GM23338 (cell line): ENCODE data around the gene PSD. TPM values are rescaled to one million over a fixed set of nuclear protein-coding genes. Genes with fewer than 3 reads are reported as not detected.

ENCODE experiments used
- ATAC-seq: fragments of 200-7000 bp; cut with Tn5 transposase; 3 replicates; pipeline ENCODE4 v1.9.1; 2020
- DNase-seq: peaks from one replicate; pipeline ENCODE4 v3.0.0-alpha.2; 2015; ENCODE audit warnings: low spot score
- H2AFZ ChIP-seq: fragments of 200-600 bp; sonication (generic); 2 replicates; pipeline ENCODE4 v1.8.0; 2016; ENCODE audit warnings: antibody characterized with exemption, mild to moderate bottlenecking, moderate library complexity
- H3F3A ChIP-seq: fragments of 200-600 bp; sonication (generic); replicated peaks from 2 replicates; pipeline ENCODE4 v1.8.0; 2017; ENCODE audit warnings: antibody characterized with exemption, mixed run types, low read depth
- H3K27ac ChIP-seq: fragments of 200-600 bp; sonication (generic); 2 replicates; pipeline ENCODE4 v1.6.1; 2016; ENCODE audit warnings: low read depth
- H3K27me3 ChIP-seq: fragments of 200-600 bp; sonication (generic); 2 replicates; pipeline ENCODE4 v1.8.0; 2016; ENCODE audit warnings: mild to moderate bottlenecking, mixed run types, moderate library complexity; ENCODE audit not compliant: insufficient read depth
- H3K36me3 ChIP-seq: fragments of 200-600 bp; sonication (generic); 2 replicates; pipeline ENCODE4 v1.8.0; 2016; ENCODE audit warnings: mild to moderate bottlenecking; ENCODE audit not compliant: insufficient read depth
- H3K4me1 ChIP-seq: fragments of 200-600 bp; sonication (generic); 2 replicates; pipeline ENCODE4 v1.8.0; 2016; ENCODE audit warnings: mild to moderate bottlenecking, moderate library complexity; ENCODE audit not compliant: insufficient read depth
- H3K4me2 ChIP-seq: fragments of 200-600 bp; sonication (generic); 2 replicates; pipeline ENCODE4 v1.7.1; 2017; ENCODE audit warnings: mixed run types
- H3K4me3 ChIP-seq: fragments of 200-600 bp; sonication (generic); 2 replicates; pipeline ENCODE4 v1.6.1; 2016; ENCODE audit warnings: mixed run types
- H3K79me2 ChIP-seq: fragments of 200-600 bp; sonication (generic); replicated peaks from 2 replicates; pipeline ENCODE4 v1.8.0; 2017; ENCODE audit warnings: mild to moderate bottlenecking; ENCODE audit not compliant: insufficient read depth
- H3K9me2 ChIP-seq: fragments of 200-600 bp; sonication (generic); 2 replicates; pipeline ENCODE4 v1.8.0; 2017; ENCODE audit not compliant: insufficient read depth
- H4K20me1 ChIP-seq: fragments of 200-600 bp; sonication (generic); replicated peaks from 2 replicates; pipeline ENCODE4 v1.8.0; 2017; ENCODE audit warnings: mild to moderate bottlenecking; ENCODE audit not compliant: insufficient read depth
- H3K27ac Mint-ChIP-seq: 2 replicates; pipeline ENCODE4 v1.8.0; 2020; ENCODE audit warnings: inconsistent platforms, mild to moderate bottlenecking, moderate library complexity, mixed read lengths
- H3K27me3 Mint-ChIP-seq: 3 replicates; pipeline ENCODE4 v1.8.0; 2022; ENCODE audit warnings: low read depth, mild to moderate bottlenecking, moderate library complexity, mixed read lengths, inconsistent platforms; ENCODE audit not compliant: insufficient read depth, poor library complexity
- H3K36me3 Mint-ChIP-seq: 3 replicates; pipeline ENCODE4 v1.8.0; 2021; ENCODE audit warnings: low read depth, mild to moderate bottlenecking, inconsistent platforms, moderate library complexity, mixed read lengths
- H3K4me1 Mint-ChIP-seq: 3 replicates; pipeline ENCODE4 v1.8.0; 2020; ENCODE audit warnings: mild to moderate bottlenecking, inconsistent platforms, mixed read lengths
- H3K4me3 Mint-ChIP-seq: 3 replicates; pipeline ENCODE4 v1.8.0; 2021; ENCODE audit warnings: moderate library complexity, mild to moderate bottlenecking, inconsistent platforms, mixed read lengths
- H3K9me3 Mint-ChIP-seq: 3 replicates; pipeline ENCODE4 v1.8.0; 2020; ENCODE audit warnings: moderate library complexity, mild to moderate bottlenecking, inconsistent platforms, mixed read lengths
- CREB1 ChIP-seq: fragments of 250-450 bp; sonication (Bioruptor Pico); IDR thresholded peaks from 2 replicates; pipeline ENCODE4 v1.5.0; 2020; ENCODE audit warnings: low read depth, mild to moderate bottlenecking, moderate library complexity
- CTCF ChIP-seq, 2 experiments: fragments of 200-600 bp in 1 of 2; sonication (generic) in 1 of 2; conservative IDR thresholded peaks; 2 replicates each; pipeline versions ENCODE4 v1.5.1 to v1.6.1; 2016 to 2017; ENCODE audit warnings: antibody characterized with exemption in 2 of 2, low read depth in 2 of 2, mild to moderate bottlenecking in 2 of 2, moderate library complexity in 1 of 2
- EZH2phosphoT487 ChIP-seq: fragments of 200-600 bp; sonication (generic); IDR thresholded peaks from one replicate; pipeline ENCODE4 v1.8.1; 2018; ENCODE audit warnings: antibody characterized with exemption; ENCODE audit not compliant: unreplicated experiment
- NANOG ChIP-seq: IDR thresholded peaks from 2 replicates; pipeline ENCODE4 v1.6.1; 2016; ENCODE audit warnings: antibody characterized with exemption, borderline replicate concordance
- ZNF462 ChIP-seq: fragments of 250-450 bp; sonication (Bioruptor Pico); IDR thresholded peaks from 2 replicates; pipeline ENCODE4 v1.5.0; 2020; ENCODE audit warnings: mild to moderate bottlenecking, moderate library complexity
- polyA plus RNA-seq: library from polyadenylated mRNA; unstranded; fragments of >200 nt; fragmentation: Nextera tagmentation; extraction: Ambion mirVana; gene quantifications from 2 replicates; pipeline ENCODE4 v1.2.1, GENCODE V29; 2016
- total RNA-seq: library from RNA; depleted of rRNA; stranded (reverse); fragments of >200 nt; shearing (Covaris generic); gene quantifications from 2 replicates; pipeline ENCODE4 v1.2.3, GENCODE V29; 2014

Gene PSD
- total and polyA plus RNA-seq, 2 experiments from 2014 or later = 1.9 to 6.8 TPM

GRCh38 chr10:102412293-102412692 lies 6.3 kb downstream of the PSD start:
- H3K9me3 Mint-ChIP-seq = no peaks in the 10 kb centered on the region
- Histone ChIP-seq H3K79me2 (no peaks in the 10 kb centered on the region), H3K36me3 (no peaks in the 10 kb centered on the region), H3K4me2 (no peak overlapping the region), H3K4me1 (peaks cover 16% of the 10 kb centered on the region), H3K27ac (no peak overlapping the region), H3K9me2 (no peaks in the 10 kb centered on the region), H3F3A (peaks cover 7% of the 10 kb centered on the region), H3K4me3 (no peak overlapping the region), H3K27me3 (peaks cover 49% of the 10 kb centered on the region), H2AFZ (no peak overlapping the region), H4K20me1 (no peaks in the 10 kb centered on the region)
- no peak for ATAC-seq
- H3K4me3 Mint-ChIP-seq = no peak overlapping the region
- peaks cover 2% of the 10 kb centered on the region; the same call in 1 of the 3 replicates for H3K36me3 Mint-ChIP-seq
- TF ChIP-seq CREB1 (no peak), CTCF (conservative IDR thresholded peaks at IDR 0.05; ENCODE audit: low read depth in 2 of 2) (no peak), EZH2phosphoT487 (no peak), ZNF462 (CRISPR knock-in tag) (no peak), NANOG (no peak)
- peaks cover 34% of the 10 kb centered on the region for H3K4me1 Mint-ChIP-seq
- no peak for DNase-seq
- peaks cover 52% of the 10 kb centered on the region for H3K27me3 Mint-ChIP-seq
- H3K27ac Mint-ChIP-seq = no peak overlapping the region
